ENCODE results near the gene CTNNB1. TPM values are rescaled to one million over a fixed set of nuclear protein-coding genes. Genes with fewer than 3 reads are reported as not detected.

The CTNNB1 gene
- polyA plus RNA-seq, 1 donor (not counting 4 experiments of a cell fraction or from before 2014, with no cell fraction given) = 644 TPM

- DNase-seq (ENCODE audit: low read depth, low spot score) = no peak
- Histone ChIP-seq H3K9me3 (ENCODE audit: control insufficient read depth, low read depth, low read length) (no peaks in the 10 kb centered on the region), H3K4me2 (ENCODE audit: control insufficient read depth, extremely low read depth, insufficient read depth, low read depth, low read length) (no peak overlapping the region), H3K9me1 (ENCODE audit: control insufficient read depth, extremely low read depth, insufficient read depth, low read length) (no peaks in the 10 kb centered on the region), H3K9ac (ENCODE audit: control insufficient read depth, extremely low read depth, insufficient read depth, low read length) (no peak overlapping the region), H3K27me3 (ENCODE audit: control insufficient read depth, extremely low read depth, insufficient read depth, low read length) (no peaks in the 10 kb centered on the region), H3K36me3 (ENCODE audit: control insufficient read depth in 2 of 2, extremely low read depth in 1 of 2, insufficient read depth in 2 of 2, low read length in 2 of 2) (no peaks in the 10 kb centered on the region), H3K79me2 (ENCODE audit: control insufficient read depth, insufficient read depth, low read length) (no peaks in the 10 kb centered on the region), H4K20me1 (ENCODE audit: control insufficient read depth, extremely low read depth, insufficient read depth, low read length) (no peaks in the 10 kb centered on the region), H3K27ac (ENCODE audit: control insufficient read depth, insufficient read depth, low read length) (no peak overlapping the region), H3K4me3 (ENCODE audit: control insufficient read depth in 2 of 3, extremely low read depth in 1 of 3, insufficient read depth in 2 of 3, low read depth in 1 of 3, low read length in 3 of 3) (no peak overlapping the region), H2AFZ (ENCODE audit: control insufficient read depth, low read length) (no peak overlapping the region), H3K4me1 (ENCODE audit: control insufficient read depth, extremely low read depth, insufficient read depth, low read length) (no peaks in the 10 kb centered on the region)
- no peak for FAIRE-seq
- TF ChIP-seq EZH2 (IDR thresholded peaks at IDR 0.05; ENCODE audit: low read length) = no peak
- no peak for TF ChIP-seq CTCF (optimal IDR thresholded peaks at IDR 0.05 in 1 of 3, IDR thresholded peaks at IDR 0.05 in 1 of 3, conservative IDR thresholded peaks at IDR 0.05 in 1 of 3; ENCODE audit: extremely low read depth in 1 of 3, insufficient read depth in 2 of 3, low read length in 3 of 3)
- dilution Hi-C loops (cut with MboI; ENCODE audit: extremely low pct_ligation_motif_present, low sequenced_read_pairs) = no loop called here
Observed at GRCh38 chr3:41250825-41251224, 51.5 kb downstream of the CTNNB1 start.

DNA sequence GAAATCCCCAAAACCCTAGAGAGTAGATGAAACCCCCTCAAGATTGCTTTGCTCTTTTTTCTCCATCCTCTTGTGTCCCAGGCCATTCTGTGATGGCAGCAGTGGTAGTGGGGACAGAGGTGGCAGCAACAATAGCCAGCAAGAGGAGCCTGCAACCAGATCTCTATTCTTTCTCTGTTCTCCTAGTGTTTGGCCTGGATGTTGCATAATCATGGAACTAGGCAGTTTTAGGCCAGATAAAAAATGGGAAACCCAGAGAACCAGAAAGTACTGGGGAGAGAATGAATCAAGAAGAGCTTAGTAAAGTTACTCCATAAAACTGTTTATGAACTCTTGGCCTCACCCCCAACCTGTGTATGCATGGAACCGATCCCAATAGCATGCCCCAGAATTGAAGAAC is 52.3 kb downstream of the CTNNB1 start:
- no peak overlapping the region for H3K9ac ChIP-seq (ENCODE audit: control insufficient read depth, extremely low read depth, insufficient read depth, low read length)
- no peaks in the 10 kb centered on the region for H3K4me1 ChIP-seq (ENCODE audit: control insufficient read depth, extremely low read depth, insufficient read depth, low read length)
- H3K79me2 ChIP-seq (ENCODE audit: control insufficient read depth, insufficient read depth, low read length) = no peaks in the 10 kb centered on the region
- H4K20me1 ChIP-seq (ENCODE audit: control insufficient read depth, extremely low read depth, insufficient read depth, low read length) = no peaks in the 10 kb centered on the region
- no peak overlapping the region for H3K27ac ChIP-seq (ENCODE audit: control insufficient read depth, insufficient read depth, low read length)
- dilution Hi-C loops (cut with MboI; ENCODE audit: extremely low pct_ligation_motif_present, low sequenced_read_pairs) = no loop called here
- DNase-seq (ENCODE audit: low read depth, low spot score) (no peak), FAIRE-seq (no peak)
- H3K9me3 ChIP-seq (ENCODE audit: control insufficient read depth, low read depth, low read length) = no peaks in the 10 kb centered on the region
- H3K9me1 ChIP-seq (ENCODE audit: control insufficient read depth, extremely low read depth, insufficient read depth, low read length) = no peaks in the 10 kb centered on the region
- no peaks in the 10 kb centered on the region for H3K27me3 ChIP-seq (ENCODE audit: control insufficient read depth, extremely low read depth, insufficient read depth, low read length)
- no peak overlapping the region for H3K4me2 ChIP-seq (ENCODE audit: control insufficient read depth, extremely low read depth, insufficient read depth, low read depth, low read length)
- TF ChIP-seq EZH2 (IDR thresholded peaks at IDR 0.05; ENCODE audit: low read length) (no peak), CTCF (optimal IDR thresholded peaks at IDR 0.05 in 1 of 3, IDR thresholded peaks at IDR 0.05 in 1 of 3, conservative IDR thresholded peaks at IDR 0.05 in 1 of 3; ENCODE audit: extremely low read depth in 1 of 3, insufficient read depth in 2 of 3, low read length in 3 of 3) (no peak)
- H3K4me3 ChIP-seq (ENCODE audit: control insufficient read depth in 2 of 3, extremely low read depth in 1 of 3, insufficient read depth in 2 of 3, low read depth in 1 of 3, low read length in 3 of 3) = no peak overlapping the region
- no peaks in the 10 kb centered on the region for H3K36me3 ChIP-seq (ENCODE audit: control insufficient read depth in 2 of 2, extremely low read depth in 1 of 2, insufficient read depth in 2 of 2, low read length in 2 of 2)
- H2AFZ ChIP-seq (ENCODE audit: control insufficient read depth, low read length) = no peak overlapping the region

All from keratinocyte (primary cell).